GM23248 (cell line): ENCODE results near the gene CERT1.

Source experiments
- EZH2 ChIP-seq: fragments of 200-600 bp; sonication (generic); IDR thresholded peaks from 2 replicates; pipeline ENCODE4 v1.6.1; 2018; ENCODE audit warnings: antibody characterized with exemption, mild to moderate bottlenecking; ENCODE audit not compliant: insufficient read depth, poor library complexity, severe bottlenecking
- EZH2phosphoT487 ChIP-seq: fragments of 200-600 bp; sonication (generic); IDR thresholded peaks from 2 replicates; pipeline ENCODE4 v1.6.1; 2018; ENCODE audit warnings: antibody characterized with exemption, moderate library complexity, mild to moderate bottlenecking, low read depth; ENCODE audit not compliant: insufficient read depth

GRCh38 chr5:75522542-75522941 lies 11.1 kb upstream of the CERT1 start:
- TF ChIP-seq EZH2 = no peak
- no peak for TF ChIP-seq EZH2phosphoT487
